Posterior vena cava (tissue), 2 donors: ENCODE results near the gene DOLK. TPM values are rescaled to one million over a fixed set of nuclear protein-coding genes. Genes with fewer than 3 reads are reported as not detected.
A peak's percentile ranks its signal among the peaks of the same experiment; 100 is the strongest.

Experiments
- DNase-seq: peaks from one replicate; pipeline ENCODE4 v3.0.0-alpha.2; 2020; ENCODE audit warnings: low spot score
- intact Hi-C, 2 donors: fragments of 100-400 bp; cut with DNase I; formaldehyde crosslinking; loops; one replicate each; pipeline versions ENCODE4 v1.14.1 to v1.14.2; 2022 to 2023
- total RNA-seq, 2 donors: library from RNA; stranded (reverse); fragmentation: NEBNext Ultra II Directional; extraction: Animal tissue kit (Norgen Biotek cat#: 25700); gene quantifications; one replicate each; pipeline ENCODE4 v1.2.1, GENCODE V29; 2021
- donor health status: DM: yes; HTN: yes; CAD: no.
- donor health status: DM: yes; HTN: yes; CAD: no.

Gene DOLK
- total RNA-seq, 2 donors from 2014 or later = 9.0 to 10.0 TPM

DNA sequence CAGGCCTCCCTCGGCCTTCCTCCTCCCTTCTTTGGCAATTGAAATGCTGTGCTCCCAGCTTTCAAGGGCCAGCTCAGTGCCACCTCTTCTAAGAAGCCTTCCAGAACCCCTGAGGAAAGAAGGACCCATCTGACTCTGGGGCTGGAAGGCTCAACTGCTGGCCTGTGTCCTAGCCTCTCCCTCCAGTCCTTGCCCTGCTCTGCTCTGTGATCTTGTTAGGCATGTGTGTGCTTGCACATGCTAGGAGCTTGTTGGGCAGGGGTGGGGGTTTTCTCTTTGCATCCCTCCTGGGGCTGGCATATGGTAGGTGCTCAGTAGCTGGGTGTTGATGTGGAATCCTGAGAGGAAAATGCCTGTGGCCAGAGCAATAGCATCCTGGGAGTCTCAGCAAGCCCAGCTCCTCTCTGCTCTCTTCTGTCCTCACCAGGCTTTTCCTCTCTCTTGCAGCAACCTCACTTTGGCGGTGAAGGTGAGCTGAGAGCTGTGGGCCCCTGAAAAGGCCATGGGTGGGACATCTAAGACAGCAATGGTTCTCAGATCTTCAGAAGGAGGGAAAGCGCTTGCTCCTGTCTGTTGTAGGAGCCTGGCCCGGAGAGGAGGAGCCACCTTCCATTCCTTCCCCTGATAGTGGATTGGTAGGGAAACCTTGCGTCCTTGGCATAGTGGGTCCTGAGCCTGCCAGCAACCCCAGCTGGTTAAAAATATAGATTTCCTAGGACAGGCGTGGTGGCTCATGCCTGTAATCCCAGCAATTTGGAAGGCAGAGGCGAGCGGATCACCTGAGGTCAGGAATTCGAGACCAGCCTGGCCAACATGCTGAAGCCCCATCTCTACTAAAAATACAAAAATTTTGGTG is 9.9 kb downstream of the DOLK start:
- intact Hi-C loops = no loop called here
- DNase-seq = peak; percentile 58

DNA sequence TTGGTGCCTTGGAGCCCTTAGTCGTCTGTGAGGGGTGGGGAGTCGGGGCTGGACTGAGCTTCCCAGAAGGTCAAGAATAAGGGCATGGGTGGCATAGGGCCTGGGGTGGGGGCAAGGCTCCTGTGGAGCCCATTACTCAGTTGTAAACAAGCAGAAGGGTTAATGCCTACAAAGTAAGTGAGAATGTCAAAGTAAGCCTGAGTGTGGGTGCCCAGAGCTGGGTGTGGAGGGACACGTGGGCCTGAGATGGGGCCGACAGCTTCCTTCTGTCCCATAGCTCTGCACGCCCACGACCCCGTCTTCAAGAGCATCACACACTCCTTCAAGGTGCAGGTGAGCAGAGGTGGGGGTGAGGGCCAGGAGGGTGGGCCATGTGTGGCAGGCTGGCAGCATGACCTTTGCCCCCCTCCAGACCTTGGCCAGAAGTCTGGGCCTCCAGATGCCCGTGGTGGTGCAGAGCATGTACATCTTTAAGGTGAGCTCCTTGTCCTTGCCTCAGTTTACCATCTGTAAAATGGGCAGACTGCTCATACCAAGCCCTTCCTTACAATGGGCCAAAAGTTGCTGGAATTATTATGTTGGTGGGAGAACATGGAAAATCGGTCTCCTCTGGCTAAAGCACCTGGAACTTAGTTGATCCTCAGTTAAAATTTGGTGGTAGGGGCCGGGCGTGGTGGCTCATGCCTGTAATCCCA is 11.1 kb downstream of the DOLK start:
- intact Hi-C loops = no loop called here
- peak; percentile 49 for DNase-seq

DNA sequence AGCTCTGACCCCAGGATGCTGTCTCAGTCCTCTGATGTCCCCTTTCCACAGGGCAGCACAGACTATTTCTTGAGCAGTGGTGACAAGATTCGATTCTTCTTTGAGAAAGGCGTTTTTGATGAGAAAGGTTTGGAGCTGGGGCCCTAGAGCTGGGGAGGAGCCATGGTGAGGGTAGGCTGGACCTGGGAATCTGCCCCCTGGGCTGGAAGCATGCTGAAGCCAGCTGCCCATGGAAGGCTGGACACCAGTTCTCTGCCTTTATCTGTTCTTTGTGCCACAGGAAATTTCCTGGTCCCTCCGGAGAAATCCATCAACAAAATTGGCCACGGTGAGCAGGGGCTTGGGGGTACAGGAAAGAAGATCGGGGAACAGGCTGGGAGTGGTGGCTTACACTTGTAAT is 13.7 kb downstream of the DOLK start:
- peak; percentile 10 for DNase-seq
- intact Hi-C loops = no loop called here

DNA sequence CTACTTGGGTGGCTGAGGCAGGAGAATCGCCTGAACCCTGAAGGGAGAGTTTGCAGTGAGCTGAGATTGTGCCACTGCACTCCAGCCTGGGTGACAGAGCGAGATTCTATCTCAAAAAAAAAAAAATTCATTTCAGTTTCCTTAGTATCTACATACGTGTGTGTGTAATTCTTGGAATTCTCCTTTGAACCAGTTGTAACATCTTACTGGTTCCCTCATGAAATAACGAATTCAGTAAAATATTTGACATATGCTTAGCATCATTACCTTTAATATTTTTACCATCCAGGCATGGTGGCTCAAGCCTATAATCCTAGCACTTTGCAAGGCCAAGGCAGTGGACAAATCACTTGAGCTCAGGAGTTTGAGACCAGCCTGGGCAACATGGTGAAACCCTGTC is 17.8 kb downstream of the DOLK start:
- no peak for DNase-seq
- intact Hi-C loops = loop anchor here in 1 of 2 donors (5.0 kb wide), 1 partner anchor 67 kb away; no protein-coding TSS in a partner anchor

DNA sequence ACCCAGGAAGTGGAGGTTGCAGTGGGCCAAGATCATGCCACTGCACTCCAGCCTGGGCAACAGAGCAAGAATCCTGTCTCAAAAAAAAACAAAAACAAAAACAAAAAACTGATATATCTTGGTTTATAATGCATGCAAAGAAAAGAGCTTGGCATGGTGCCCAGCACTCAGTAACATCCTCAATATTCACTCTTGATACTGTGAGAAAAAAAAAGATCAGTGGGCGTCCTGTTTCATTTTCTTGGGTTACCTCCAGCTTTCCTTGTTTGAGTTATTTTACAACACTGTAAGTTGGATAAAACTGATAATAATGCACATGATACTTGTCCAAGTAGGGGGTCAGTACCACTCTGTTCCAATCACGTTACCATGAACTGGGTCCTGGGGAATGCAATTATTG is 18.8 kb downstream of the DOLK start:
- intact Hi-C loops = loop anchor here in 1 of 2 donors (5.0 kb wide), 1 partner anchor 66 kb away; no protein-coding TSS in a partner anchor
- no peak for DNase-seq

DNA sequence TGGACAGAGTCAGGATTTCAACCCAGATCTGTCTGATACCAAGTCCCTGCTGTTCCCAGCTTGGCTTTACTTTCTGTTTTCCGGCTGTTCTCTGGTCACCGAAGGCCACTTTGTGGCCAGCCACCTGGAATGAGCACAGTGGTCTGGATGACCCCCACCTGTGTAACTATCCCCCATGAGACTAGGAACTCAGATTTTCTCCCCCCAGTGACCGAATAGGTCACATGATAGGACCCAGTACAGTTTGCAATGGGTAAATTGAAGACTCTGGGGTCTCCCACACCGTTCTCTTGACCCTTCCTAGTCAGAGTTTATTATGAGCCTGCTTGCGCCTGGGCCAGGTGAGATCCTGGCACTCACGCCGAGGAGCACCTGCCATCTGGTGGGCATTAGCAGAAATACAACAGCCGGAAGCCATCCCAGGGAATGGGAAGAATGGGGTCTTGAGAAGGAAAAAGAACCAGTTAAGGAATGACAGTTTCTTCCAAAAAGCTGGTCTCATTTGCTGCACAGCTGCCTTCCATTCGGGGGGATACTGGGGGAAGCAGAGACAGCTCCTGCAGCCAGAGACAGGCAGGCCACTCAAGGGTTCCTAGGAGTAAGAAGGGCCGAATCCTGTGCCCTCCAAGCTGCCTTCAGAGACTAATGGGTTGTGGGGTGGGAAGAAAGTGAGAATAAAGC is 19.5 kb downstream of the DOLK start:
- DNase-seq = no peak
- intact Hi-C loops = loop anchor here (2.0 to 5.0 kb wide), 2 partner anchors 65 to 66 kb away; no protein-coding TSS in a partner anchor

DNA sequence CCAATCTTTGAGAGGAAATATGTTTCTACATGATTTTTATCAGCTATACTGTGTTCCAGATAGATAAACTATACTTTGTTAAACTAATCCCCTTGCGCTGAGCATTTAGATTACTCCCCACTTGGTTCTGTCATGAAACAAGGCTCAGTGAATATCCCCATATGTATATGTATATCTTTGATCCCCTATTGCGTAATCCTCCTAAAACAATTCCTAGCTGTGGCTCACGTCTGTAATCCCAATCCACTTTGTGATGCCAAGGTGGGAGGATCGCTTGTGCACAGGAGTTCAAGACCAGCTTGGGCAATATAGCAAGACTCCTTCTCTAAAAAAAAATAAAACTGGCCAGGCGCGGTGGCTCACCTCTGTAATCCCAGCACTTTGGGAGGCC is 23.9 kb downstream of the DOLK start:
- intact Hi-C loops = loop anchor here in 1 of 2 donors (2.0 kb wide), 1 partner anchor 41 kb away; the partner anchor contains the start of gene LRRC8A
- DNase-seq = no peak

DNA sequence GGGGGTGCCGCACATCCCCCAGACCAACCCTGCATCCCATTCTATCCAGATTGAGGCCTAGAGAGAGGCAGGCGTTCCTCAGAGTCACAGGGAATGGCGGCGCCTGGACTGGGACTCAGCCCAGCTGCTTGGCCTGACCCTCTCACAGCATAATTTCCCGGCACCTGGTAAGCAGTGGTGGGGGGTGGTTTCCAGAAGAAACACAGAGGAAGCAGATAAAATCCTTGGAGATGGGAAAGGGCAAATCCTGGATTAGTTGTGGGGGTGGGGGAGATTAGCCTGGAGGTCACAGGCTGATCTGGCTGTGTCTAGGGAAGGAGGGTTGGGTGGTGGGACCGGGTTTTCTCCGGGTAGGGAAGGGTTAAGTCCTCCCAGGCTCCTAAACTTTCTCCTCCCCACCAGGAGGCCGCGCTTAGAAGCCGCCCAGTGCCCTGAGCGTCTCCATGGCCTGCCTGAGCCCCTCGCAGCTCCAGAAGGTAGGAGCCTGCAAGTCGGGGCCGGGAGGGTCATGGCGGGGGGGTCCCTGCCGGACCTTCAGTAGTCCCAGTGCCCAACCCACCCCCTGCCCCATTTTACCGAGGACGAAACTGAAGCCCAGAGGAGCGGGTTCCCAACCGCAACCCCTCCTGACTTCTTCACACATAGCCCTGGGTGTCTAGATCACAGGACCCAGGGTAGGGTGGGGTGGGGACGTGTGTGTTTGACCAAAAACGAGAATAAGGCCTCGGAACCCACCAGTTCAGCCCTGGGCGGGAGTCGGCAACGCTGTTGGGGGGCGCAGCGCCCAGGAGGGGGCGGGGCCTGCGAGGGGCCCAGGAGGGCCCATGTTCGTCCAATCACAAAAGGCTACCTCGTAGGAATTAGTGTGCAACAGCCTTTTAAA is 25.3 kb downstream of the DOLK start:
- DNase-seq = no peak
- intact Hi-C loops = loop anchor here in 1 of 2 donors (2.0 kb wide), 1 partner anchor 39 kb away; the partner anchor contains the start of gene LRRC8A

DNA sequence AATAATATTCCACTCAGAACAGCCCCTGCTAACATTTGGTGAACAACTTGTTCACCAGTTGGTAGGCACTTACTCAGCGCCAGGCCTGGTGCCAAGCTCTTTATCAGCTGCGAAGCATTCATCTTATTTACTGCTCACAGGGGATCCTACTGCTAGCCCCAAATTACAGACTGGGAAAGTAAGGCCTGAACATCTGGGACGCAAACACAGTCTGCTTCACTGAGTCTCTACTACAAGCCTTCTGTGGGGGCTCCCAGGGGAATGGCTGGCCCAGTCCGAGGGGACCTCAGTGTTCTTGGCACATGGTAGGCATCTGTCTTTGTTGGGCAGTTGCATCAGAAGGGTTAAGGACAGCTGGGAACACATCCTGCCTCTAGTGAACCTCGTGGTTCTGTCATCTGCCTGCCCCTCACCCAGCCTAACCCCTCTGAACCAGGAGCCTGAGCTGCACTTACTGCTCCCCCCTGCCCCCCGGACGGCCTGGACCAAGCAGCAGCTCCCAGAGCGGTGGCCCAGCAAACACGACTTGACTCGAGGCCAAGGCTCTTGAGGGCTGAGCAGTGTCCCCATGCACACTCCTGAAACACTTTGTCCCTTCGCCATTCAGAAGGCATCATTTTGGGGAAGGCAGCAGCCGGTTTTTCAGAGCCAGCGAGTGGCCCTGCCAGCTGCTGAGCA is 26.9 kb downstream of the DOLK start, which contains the start of gene PHYHD1:
PHYHD1 (plus strand) TSS at position 602 of the 678 bp plus-strand sequence. CDS start 1,342 bp downstream, outside the sequence.
- intact Hi-C loops = no loop called here
- DNase-seq = peak; percentile 90

DNA sequence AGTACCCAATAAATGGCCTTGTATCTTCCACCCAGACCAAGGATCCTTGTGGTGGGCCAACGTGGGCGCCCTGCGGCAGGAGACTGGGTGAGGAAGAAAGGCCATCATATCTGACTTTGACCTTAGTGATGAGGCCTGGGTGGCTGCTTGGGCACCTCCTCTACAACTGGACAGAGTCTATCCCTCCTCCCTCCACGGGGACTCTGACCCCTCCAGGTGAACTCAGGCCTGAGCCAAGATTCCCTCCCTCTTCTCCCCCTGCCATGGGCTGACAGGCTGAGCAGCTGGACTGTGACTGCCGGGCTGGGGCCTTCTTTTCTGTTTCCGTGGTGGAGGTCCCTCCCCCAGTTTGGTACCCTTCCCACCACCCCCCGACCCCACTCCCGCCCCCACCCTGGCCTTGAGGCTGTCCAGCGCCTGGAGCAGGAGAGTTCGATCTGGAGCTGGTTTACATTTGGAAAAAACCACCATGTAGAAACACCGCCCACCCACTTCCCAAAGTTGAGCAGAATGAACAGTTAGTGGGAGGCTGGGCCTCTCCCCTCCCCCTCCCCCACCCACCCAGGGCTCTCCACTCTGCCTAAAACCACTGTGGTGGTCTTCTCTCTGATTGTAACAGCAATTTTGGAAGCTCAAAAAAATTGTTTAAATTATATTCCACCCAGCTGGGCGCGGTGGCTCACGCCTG is 27.9 kb downstream of the DOLK start:
- intact Hi-C loops = no loop called here
- no peak for DNase-seq

DNA sequence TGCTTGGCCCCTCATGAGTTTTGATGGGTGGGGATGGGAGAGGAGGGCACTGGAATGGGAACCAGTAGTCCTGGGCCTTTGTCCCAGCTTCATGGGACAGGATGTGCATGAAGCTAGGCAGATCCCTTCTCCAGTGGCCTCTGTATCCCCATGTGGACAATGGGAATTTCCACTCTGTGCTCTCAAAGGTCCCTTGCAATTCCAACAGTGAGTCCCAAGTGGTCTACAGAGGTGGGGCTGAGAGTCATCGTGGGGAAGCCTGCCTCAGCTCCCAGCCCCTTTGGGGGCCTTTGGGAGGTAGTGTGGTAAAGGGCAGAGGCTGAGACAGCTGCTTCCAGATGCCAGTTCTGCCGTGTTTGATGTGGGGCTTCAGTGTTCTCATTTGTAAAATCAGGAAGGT is 28.5 kb downstream of the DOLK start:
- intact Hi-C loops = no loop called here
- DNase-seq = no peak

DNA sequence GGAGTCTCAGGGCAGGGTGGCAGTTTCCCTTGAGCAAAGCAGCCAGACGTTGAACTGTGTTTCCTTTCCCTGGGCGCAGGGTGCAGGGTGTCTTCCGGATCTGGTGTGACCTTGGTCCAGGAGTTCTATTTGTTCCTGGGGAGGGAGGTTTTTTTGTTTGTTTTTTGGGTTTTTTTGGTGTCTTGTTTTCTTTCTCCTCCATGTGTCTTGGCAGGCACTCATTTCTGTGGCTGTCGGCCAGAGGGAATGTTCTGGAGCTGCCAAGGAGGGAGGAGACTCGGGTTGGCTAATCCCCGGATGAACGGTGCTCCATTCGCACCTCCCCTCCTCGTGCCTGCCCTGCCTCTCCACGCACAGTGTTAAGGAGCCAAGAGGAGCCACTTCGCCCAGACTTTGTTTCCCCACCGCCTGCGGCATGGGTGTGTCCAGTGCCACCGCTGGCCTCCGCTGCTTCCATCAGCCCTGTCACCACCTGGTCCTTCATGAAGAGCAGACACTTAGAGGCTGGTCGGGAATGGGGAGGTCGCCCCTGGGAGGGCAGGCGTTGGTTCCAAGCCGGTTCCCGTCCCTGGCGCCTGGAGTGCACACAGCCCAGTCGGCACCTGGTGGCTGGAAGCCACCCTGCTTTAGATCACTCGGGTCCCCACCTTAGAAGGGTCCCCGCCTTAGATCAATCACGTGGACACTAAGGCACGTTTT is 30.1 kb downstream of the DOLK start:
- peak; percentile 92 for DNase-seq
- intact Hi-C loops = no loop called here

DNA sequence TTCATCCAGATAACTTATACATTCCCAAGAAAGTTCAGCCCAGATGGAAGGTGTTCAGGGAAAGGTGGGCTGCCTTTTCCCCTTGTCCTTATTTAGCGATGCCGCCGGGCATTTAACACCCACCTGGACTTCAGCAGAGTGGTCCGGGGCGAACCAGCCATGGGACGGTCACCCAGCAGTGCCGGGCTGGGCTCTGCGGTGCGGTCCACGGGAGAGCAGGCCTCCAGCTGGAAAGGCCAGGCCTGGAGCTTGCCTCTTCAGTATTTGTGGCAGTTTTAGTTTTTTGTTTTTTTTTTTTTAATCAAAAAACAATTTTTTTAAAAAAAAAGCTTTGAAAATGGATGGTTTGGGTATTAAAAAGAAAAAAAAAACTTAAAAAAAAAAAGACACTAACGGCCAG is 30.7 kb downstream of the DOLK start:
- DNase-seq = no peak
- intact Hi-C loops = no loop called here

DNA sequence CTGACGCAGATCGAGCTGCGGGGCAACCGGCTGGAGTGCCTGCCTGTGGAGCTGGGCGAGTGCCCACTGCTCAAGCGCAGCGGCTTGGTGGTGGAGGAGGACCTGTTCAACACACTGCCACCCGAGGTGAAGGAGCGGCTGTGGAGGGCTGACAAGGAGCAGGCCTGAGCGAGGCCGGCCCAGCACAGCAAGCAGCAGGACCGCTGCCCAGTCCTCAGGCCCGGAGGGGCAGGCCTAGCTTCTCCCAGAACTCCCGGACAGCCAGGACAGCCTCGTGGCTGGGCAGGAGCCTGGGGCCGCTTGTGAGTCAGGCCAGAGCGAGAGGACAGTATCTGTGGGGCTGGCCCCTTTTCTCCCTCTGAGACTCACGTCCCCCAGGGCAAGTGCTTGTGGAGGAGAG is 31.2 kb downstream of the DOLK start:
- intact Hi-C loops = no loop called here
- DNase-seq = peak; percentile 91

DNA sequence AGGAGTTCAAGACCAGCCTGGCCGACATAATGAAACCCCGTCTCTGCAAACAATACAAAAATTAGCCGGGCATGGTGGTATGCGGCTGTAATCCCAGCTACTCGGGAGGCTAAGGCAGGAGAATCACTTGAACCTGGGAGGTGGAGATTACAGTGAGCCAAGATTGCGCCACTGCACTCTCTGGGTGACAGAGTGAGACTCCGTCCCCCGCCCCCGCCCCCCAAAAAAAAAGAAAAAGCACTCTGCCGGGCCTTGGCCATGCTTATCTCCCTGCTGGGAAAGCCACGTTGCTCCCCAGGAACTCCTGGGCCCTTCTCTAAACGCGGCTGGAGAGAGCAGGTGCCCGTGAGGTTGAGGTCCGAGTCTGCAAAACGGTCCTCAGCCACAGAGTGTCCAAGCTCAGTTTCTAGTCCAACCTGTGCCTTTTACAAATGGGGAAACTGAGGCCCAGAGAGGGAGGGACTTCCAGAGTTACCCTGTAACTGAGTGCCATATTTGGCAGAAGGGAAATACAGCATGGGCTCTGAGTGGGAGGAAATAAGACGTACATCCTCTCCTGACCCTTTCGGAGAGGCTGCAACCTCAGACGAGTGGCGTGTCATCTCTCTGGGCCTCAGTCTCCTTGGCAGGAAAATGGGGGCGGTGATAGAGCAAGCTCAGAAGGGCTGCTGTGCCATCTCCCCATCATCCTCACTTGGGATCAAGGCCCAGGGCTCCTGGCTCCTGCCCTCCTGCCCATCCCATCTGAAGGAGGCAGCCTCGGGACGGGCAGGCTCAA is 33.2 kb downstream of the DOLK start:
- intact Hi-C loops = no loop called here
- no peak for DNase-seq
